K562 (cell line): Measurements from ENCODE around the gene SLAMF7. TPM values are rescaled to one million over a fixed set of nuclear protein-coding genes. Genes with fewer than 3 reads are reported as not detected.
A peak's percentile ranks its signal among the peaks of the same experiment; 100 is the strongest.

Experiments used
- ATAC-seq: fragments of 200-7000 bp; cut with Tn5 transposase; 3 replicates; pipeline ENCODE4 v1.9.1; 2020; ENCODE audit warnings: moderate library complexity
- BruUV-seq: library from RNA; stranded (reverse); fragments of 400-500 nt; replicated peaks from 2 replicates; lab custom pipeline; 2021; lab: Mats Ljungman, UMichigan
- CTCF ChIA-PET: fragments of 300-600 bp; formaldehyde crosslinking; extraction: SDS; loops from one replicate; lab custom pipeline; 2021; ENCODE audit warnings: low intra/inter-chr PET ratio; lab: Yijun Ruan, JAX
- POLR2A ChIA-PET: fragments of 300-600, 350-650 bp; sonication (Branson Sonifier 250); formaldehyde crosslinking; extraction: SDS; loops from one replicate; lab custom pipeline; 2021; ENCODE audit warnings: antibody characterized with exemption, inconsistent platforms; lab: Yijun Ruan, JAX
- DNase-seq, 4 experiments: peaks; one replicate each; pipeline versions ENCODE4 v3.0.0 to v3.0.0-alpha.2; 2011 to 2018; ENCODE audit warnings: low spot score in 3 of 4, mixed read lengths in 3 of 4; ENCODE audit errors: extremely low read depth in 1 of 4
- FAIRE-seq: peaks from 2 replicates; lab custom pipeline; 2011; peaks lifted over from hg19 to GRCh38; lab: Jason Lieb, UNC
- H2AFZ ChIP-seq: 2 replicates; pipeline ENCODE4 v1.6.0; 2011; ENCODE audit warnings: low read depth, low read length, control low read depth, inconsistent platforms
- H3K27ac ChIP-seq: fragments of 200-600 bp; 3 replicates; pipeline ENCODE4 v1.8.0; 2011; ENCODE audit warnings: low read depth, mild to moderate bottlenecking, control low read depth, inconsistent platforms, low read length, moderate library complexity, mixed read lengths; ENCODE audit errors: extremely low read depth
- H3K27me3 ChIP-seq, 2 experiments: fragments of 300-600 bp in 1 of 2; 2 replicates in 1 of 2; 3 replicates in 1 of 2; pipeline versions ENCODE4 v1.6.0 to v1.8.0; 2011; ENCODE audit warnings: inconsistent platforms in 2 of 2, low read length in 2 of 2, mild to moderate bottlenecking in 1 of 2, mixed read lengths in 1 of 2, moderate library complexity in 1 of 2; ENCODE audit not compliant: control insufficient read depth in 2 of 2, insufficient read depth in 2 of 2
- H3K36me3 ChIP-seq: fragments of 300-600 bp; 3 replicates; pipeline ENCODE4 v1.8.0; 2011; ENCODE audit warnings: mild to moderate bottlenecking, low read length, inconsistent platforms; ENCODE audit not compliant: control insufficient read depth, insufficient read depth
- H3K4me1 ChIP-seq, 2 experiments: fragments of 200-600 bp in 1 of 2; replicated peaks in 1 of 2; 2 replicates in 1 of 2; 3 replicates in 1 of 2; pipeline versions ENCODE4 v1.5.1 to v1.8.0; 2011; ENCODE audit warnings: inconsistent platforms in 2 of 2, low read length in 2 of 2, mild to moderate bottlenecking in 1 of 2, mixed read lengths in 1 of 2, moderate library complexity in 1 of 2; ENCODE audit not compliant: control insufficient read depth in 2 of 2, insufficient read depth in 2 of 2
- H3K4me2 ChIP-seq: 2 replicates; pipeline ENCODE4 v1.6.1; 2011; ENCODE audit warnings: low read length, control low read depth, inconsistent platforms, mixed read lengths; ENCODE audit not compliant: insufficient read depth
- H3K4me3 ChIP-seq: fragments of 200-600 bp; sonication (generic), shearing (Covaris generic); 2 replicates; pipeline ENCODE4 v1.5.1; 2016; ENCODE audit warnings: control low read depth, inconsistent platforms
- H3K79me2 ChIP-seq: fragments of 200-600 bp; 3 replicates; pipeline ENCODE4 v1.8.0; 2011; ENCODE audit warnings: low read length, inconsistent platforms; ENCODE audit not compliant: control insufficient read depth, insufficient read depth
- H3K9ac ChIP-seq, 2 experiments: 2 replicates each; pipeline versions ENCODE4 v1.6.0 to v1.6.1; 2011; ENCODE audit warnings: low read depth in 2 of 2, low read length in 2 of 2, control low read depth in 1 of 2, inconsistent platforms in 1 of 2, mild to moderate bottlenecking in 1 of 2, mixed read lengths in 1 of 2; ENCODE audit not compliant: insufficient read depth in 1 of 2
- H3K9me1 ChIP-seq: one replicate; pipeline ENCODE4 v1.6.0; 2011; ENCODE audit warnings: inconsistent platforms, mild to moderate bottlenecking, low read length, moderate library complexity; ENCODE audit not compliant: control insufficient read depth, insufficient read depth
- H3K9me3 ChIP-seq: replicated peaks from 2 replicates; pipeline ENCODE4 v1.5.1; 2011; ENCODE audit warnings: low read depth, low read length, inconsistent platforms; ENCODE audit not compliant: control insufficient read depth, insufficient read depth
- H4K20me1 ChIP-seq: replicated peaks from 2 replicates; pipeline ENCODE4 v1.6.1; 2011; ENCODE audit warnings: low read length, inconsistent platforms, mixed read lengths; ENCODE audit not compliant: control insufficient read depth, insufficient read depth
- ATF1 ChIP-seq, 2 experiments: fragments of 450-650 bp in 1 of 2; IDR thresholded peaks; 2 replicates each; pipeline ENCODE4 v1.6.1; 2016; ENCODE audit warnings: missing compliant biosample characterization in 1 of 2, missing genetic modification characterization in 1 of 2
- CBFA2T3 ChIP-seq: fragments of 450-650 bp; IDR thresholded peaks from 2 replicates; pipeline ENCODE4 v1.6.1; 2017
- CBX3 ChIP-seq, 2 experiments: IDR thresholded peaks; 1 replicate in 1 of 2; 2 replicates in 1 of 2; pipeline ENCODE4 v1.6.1; 2012; ENCODE audit warnings: inconsistent platforms in 2 of 2, low read length in 2 of 2, borderline replicate concordance in 1 of 2, control low read depth in 1 of 2
- CEBPB ChIP-seq: fragments of 450-650 bp; IDR thresholded peaks from 2 replicates; pipeline ENCODE4 v1.6.1; 2016; ENCODE audit warnings: missing genetic modification characterization, missing compliant biosample characterization
- CEBPG ChIP-seq, 3 experiments: fragments of 200-800 bp in 1 of 3; sonication (Bioruptor generic) in 1 of 3; sonication (generic) in 1 of 3; formaldehyde crosslinking in 1 of 3; IDR thresholded peaks in 2 of 3; conservative IDR thresholded peaks in 1 of 3; 2 replicates each; pipeline versions ENCODE4 v1.6.1 to v1.8.0; 2016 to 2022; ENCODE audit warnings: missing compliant biosample characterization in 2 of 3, missing genetic modification characterization in 2 of 3, mild to moderate bottlenecking in 1 of 3, missing genetic modification reagents in 1 of 3
- SPI1 ChIP-seq: IDR thresholded peaks from 2 replicates; pipeline ENCODE4 v1.6.1; 2011; ENCODE audit warnings: low read depth, low read length, control low read depth, borderline replicate concordance
- ZNF583 ChIP-seq: fragments of 250-450 bp; sonication (Bioruptor Pico); IDR thresholded peaks from 2 replicates; pipeline ENCODE4 v1.4.0; 2020
- WGBS: fragments of 100-300 bp; shearing (Covaris generic); methylation state at CpG from one replicate; pipeline ENCODE4 v1.1.6; 2016; ENCODE audit warnings: low coverage, mixed read lengths; ENCODE audit not compliant: insufficient coverage; ENCODE audit errors: missing lambda C conversion rate; 5-methylcytosine and 5-hydroxymethylcytosine counted together
- in situ Hi-C: fragments of 300-500 bp; cut with MboI; formaldehyde crosslinking; loops from 4 replicates; pipeline ENCODE4 v1.15.0; 2018; ENCODE audit warnings: inconsistent platforms, mixed read lengths
- intact Hi-C: fragments of 100-400 bp; cut with micrococcal nuclease; formaldehyde crosslinking; loops from 2 replicates; pipeline ENCODE4 v1.14.2; 2022
- polyA plus RNA-seq, 8 experiments: library from polyadenylated mRNA; depleted of rRNA in 4 of 8; stranded (reverse) in 5 of 8; unstranded in 3 of 8; fragments of >200 nt; fragmentation: Nextera tagmentation in 2 of 8; fragmentation: Illumina TruSeq in 1 of 8; extraction: Ambion mirVana in 2 of 8; extraction: Trizol in 1 of 8; gene quantifications; 2 replicates each; pipeline versions ENCODE4 v1.2.1 to v1.2.3, GENCODE V29; 2011 to 2014; ENCODE audit warnings: inconsistent platforms in 1 of 8, missing spikeins in 1 of 8
- total RNA-seq, 7 experiments: library from RNA; depleted of rRNA in 6 of 7; stranded (reverse); fragments of >200 nt in 6 of 7; fragmentation: Illumina TruSeq in 2 of 7; extraction: Trizol in 2 of 7; gene quantifications; 2 replicates each; pipeline versions ENCODE4 v1.2.1 to v1.2.3, GENCODE V29; 2011 to 2021; ENCODE audit warnings: low replicate concordance in 1 of 7

SLAMF7 gene
- total and polyA plus RNA-seq, 9 of the 15 experiments (the other 6 are each of a cell fraction or from before 2014, with no cell fraction given): 0.11 to 1.2 (median 0.22) TPM; not detected in 2

- POLR2A ChIA-PET: no interaction called here
- H3K79me2 ChIP-seq: no peaks in the 10 kb centered on the region
- TF ChIP-seq SPI1 (peak; percentile 71; the same call in 1 of the 2 replicates), CBFA2T3 (no peak), ATF1 (CRISPR knock-in tag; IDR thresholded peaks at IDR 0.05) (no peak), ATF1 (tag; IDR thresholded peaks at IDR 0.05) (peak; percentile 27; the same call in 1 of the 2 replicates)
- TF ChIP-seq, all 486 proteins: peak for 2
- no peaks in the 10 kb centered on the region for H3K9me1 ChIP-seq
- no peak overlapping the region for H3K9ac ChIP-seq
- H3K4me2 ChIP-seq: no peak overlapping the region
- ATAC-seq: no peak
- no TSS peak for BruUV-seq
- no peak for DNase-seq
- FAIRE-seq: no peak
- peaks cover 0 to 15% of the 10 kb centered on the region in 2 experiments; a peak in 2 of 5 replicates for H3K27me3 ChIP-seq
- no peaks in the 10 kb centered on the region for H3K36me3 ChIP-seq
- H2AFZ ChIP-seq: no peak overlapping the region
- no peaks in the 10 kb centered on the region; a peak in 1 of 5 replicates for H3K4me1 ChIP-seq
- no peak overlapping the region for H3K4me3 ChIP-seq
- H4K20me1 ChIP-seq: no peaks in the 10 kb centered on the region
- 11% methylated on average over 13 of the region's 13 CpGs for WGBS
- intact Hi-C loops (no loop called here), in situ Hi-C loops (no loop called here)
- H3K9me3 ChIP-seq: no peaks in the 10 kb centered on the region
- CTCF ChIA-PET: no interaction called here
- no peak overlapping the region for H3K27ac ChIP-seq
These were observed 50.9 kb downstream of the SLAMF7 start for GRCh38 chr1:160789702-160790611.

GRCh38 chr1:160794376-160794775 is 55.3 kb downstream of the SLAMF7 start:
- intact Hi-C loops: no loop called here
- Histone ChIP-seq H3K4me1 (no peaks in the 10 kb centered on the region; a peak in 1 of 5 replicates), H3K27me3 (peaks cover 0 to 23% of the 10 kb centered on the region in 2 experiments; a peak in 3 of 5 replicates), H4K20me1 (no peaks in the 10 kb centered on the region; the same call in 1 of the 2 replicates), H3K9me1 (no peaks in the 10 kb centered on the region), H3K4me3 (no peak overlapping the region), H2AFZ (no peak overlapping the region), H3K4me2 (no peak overlapping the region), H3K36me3 (no peaks in the 10 kb centered on the region), H3K27ac (no peak overlapping the region), H3K79me2 (no peaks in the 10 kb centered on the region), H3K9ac (no peak overlapping the region), H3K9me3 (no peaks in the 10 kb centered on the region)
- ChIA-PET CTCF (no interaction called here), POLR2A (interaction anchor here (1.3 kb wide), 1 partner anchor 12 kb away, joined by 4 read pairs; no protein-coding TSS in a partner anchor)
- ATAC-seq (no peak), DNase-seq (no peak), FAIRE-seq (no peak)
- no TSS peak for BruUV-seq
- in situ Hi-C loops: no loop called here
- TF ChIP-seq ZNF583 (CRISPR knock-in tag): no peak
- TF ChIP-seq CEBPG (CRISPR knock-in tag; IDR thresholded peaks at IDR 0.05): no peak
- TF ChIP-seq CEBPG (tag; conservative IDR thresholded peaks at IDR 0.05 in 1 of 2, IDR thresholded peaks at IDR 0.05 in 1 of 2): peak; percentile 37 to 70; a peak in 2 of 4 replicates
- no peak for TF ChIP-seq CBX3 (IDR thresholded peaks at IDR 0.05; ENCODE audit: borderline replicate concordance in 1 of 2, low read length in 2 of 2)
- 0 out of 2 replicates have a peak, but pooled peaks have one; percentile 41 for TF ChIP-seq CEBPB (tag)
- 0% methylated on average over 3 of the region's 3 CpGs for WGBS
